Measurements from ENCODE around the gene EGFL8.

DNA sequence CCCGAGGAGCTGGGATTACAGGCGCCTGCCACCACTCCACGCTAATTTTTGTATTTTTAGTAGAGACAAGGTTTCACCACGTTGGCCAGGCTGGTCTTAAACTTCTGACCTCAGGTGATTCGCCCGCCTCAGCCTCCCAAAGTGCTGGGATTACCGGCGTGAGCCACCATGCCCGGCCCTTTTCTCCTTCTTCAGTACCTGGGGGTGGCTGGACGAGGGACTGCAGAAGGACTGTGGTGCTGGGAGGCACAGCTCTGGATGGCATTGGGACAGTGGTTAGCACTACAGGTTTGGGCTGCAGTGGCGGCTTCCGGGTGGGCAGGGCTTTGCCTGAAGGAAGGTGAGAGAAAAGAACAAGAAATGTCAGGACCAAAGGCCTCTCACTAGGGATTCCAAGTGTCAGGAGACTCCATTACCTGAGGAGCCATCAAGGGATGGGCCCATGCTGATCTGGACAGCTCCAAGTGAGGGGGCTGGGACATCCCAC lies 43.8 kb upstream of the EGFL8 start:
- TF ChIP-seq EZH2 (IDR thresholded peaks at IDR 0.05; ENCODE audit: insufficient read depth, poor library complexity, severe bottlenecking) (no peak), EZH2phosphoT487 (IDR thresholded peaks at IDR 0.05; ENCODE audit: insufficient read depth, low read depth) (no peak)
